ENCODE measurements around the gene CDK14.
"Not testable (repeated sequence)": the region's sequence is repeated elsewhere in the genome, so short reads cannot be mapped to it uniquely, and the experiment has no call there.

CDK14 gene

DNA sequence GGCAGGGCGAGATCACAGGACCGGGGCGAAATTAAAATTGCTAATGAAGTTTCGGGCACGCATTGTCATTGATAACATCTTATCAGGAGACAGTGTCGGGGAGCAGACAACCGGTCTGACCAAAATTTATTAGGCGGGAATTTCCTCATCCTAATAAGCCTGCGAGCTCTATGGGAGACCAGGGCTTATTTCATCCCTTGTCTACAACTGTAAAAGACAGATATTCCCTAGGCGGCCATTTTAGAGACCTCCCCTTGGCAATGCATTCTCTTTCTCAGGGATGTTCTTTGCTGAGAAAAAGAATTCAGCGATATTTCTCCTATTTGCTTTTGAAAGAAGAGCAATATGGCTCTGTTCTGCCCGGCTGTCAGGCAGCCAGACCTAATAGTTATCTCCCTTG lies 198.1 kb downstream of the CDK14 start:
- DNase-seq (ENCODE audit: low spot score), result not testable (repeated sequence)

DNA sequence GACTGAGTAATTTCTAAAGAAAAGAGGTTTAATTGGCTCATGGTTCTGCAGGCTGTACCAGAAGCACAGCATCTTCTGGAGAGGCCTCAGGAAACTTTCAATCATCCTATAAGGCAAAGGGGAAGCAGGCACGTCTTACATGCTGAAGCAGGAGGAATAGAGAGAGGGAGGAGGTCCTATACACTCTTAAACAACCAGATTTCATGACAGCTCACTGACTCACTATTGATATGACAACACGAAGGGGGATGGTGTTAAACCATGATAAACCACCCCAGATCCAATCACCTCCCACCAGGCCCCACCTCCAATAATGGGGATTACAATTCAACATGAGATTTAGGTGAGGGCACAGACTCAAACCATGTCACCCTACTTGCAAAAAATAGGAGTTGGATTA lies 201.5 kb downstream of the CDK14 start:
- DNase-seq (ENCODE audit: low spot score), result no peak

DNA sequence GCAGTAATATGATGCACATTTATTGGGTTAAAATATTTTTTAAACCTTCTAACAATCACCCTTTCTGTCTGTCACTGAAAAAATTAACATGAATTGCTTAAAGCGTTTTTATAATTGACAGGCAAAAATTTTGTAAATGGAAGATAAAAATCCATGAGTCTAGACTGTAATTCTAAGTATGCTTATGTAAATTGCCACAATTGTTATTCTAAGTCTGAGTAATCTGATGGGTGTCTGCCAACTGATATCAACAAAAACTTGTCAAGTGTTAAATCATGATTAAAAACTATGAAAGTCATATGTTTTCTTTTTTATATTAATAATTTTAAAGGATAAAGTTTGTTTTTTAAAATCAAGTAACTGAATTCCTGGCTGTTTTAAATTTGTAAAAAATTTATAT lies 208.2 kb downstream of the CDK14 start:
- no peak for DNase-seq (ENCODE audit: low spot score)

DNA sequence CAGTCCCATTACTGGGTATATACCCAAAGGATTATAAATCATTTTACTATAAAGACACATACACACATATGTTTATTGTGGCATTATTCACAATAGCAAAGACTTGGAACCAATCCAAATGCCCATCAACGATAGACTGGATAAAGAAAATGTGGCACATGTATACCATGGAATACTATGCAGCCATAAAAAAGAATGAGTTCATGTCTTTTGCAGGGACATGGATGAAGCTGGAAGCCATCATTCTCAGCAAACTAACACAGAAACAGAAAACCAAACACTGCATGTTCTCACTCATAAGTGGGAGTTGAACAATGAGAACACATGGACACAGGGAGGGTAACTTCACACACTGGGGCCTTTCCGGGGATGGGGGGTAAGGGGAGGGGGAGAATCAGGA lies 219.4 kb downstream of the CDK14 start:
- DNase-seq (ENCODE audit: low spot score), result not testable (repeated sequence)

DNA sequence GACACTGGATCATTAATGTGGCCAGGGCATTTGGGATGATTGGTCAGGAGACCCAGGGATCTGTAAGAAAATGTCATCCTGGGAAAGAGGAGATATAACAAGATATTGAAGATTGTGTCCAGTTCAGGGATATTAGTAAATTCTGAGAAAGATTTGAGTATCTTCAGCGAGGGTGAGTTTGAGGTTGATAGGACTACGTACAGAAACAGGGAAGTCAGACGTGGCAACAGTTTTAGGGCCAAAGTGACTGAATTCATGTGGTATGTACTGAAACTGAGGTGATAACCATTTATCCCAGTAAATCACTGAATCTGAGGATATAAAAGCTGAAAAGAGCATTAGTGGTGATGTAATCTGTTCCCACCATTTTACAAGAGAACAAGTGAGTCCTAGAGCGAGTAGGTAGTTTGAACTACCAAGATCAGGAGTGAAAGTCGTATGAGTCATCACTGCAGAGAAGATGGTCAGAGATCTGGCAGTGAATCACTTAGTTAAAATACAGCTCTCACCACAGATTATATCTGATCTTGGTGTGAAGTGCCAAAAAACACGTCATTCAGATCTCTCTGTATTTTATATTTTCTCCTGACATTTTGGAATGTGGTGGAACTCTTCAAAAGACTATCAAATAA lies 220.5 kb downstream of the CDK14 start:
- no peak for DNase-seq (ENCODE audit: low spot score)

DNA sequence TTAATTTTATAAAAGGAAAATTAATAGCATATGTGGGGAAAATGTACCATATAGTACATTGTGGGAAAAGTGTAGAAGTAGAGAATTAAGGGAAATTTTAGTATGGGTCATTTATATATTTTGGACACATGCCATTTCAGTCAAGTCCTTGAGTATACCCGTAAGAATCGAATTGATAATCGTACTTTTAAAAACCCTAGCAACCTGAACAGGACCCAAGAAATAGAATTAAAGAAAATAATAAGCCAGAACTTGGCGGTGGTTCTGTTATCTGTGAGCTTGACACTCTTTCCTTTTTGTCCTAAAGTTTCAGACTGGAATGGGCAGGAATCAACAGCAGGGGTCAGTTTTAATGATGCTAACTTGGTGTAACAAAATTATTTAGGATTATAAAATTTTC lies 221.0 kb downstream of the CDK14 start:
- DNase-seq (ENCODE audit: low spot score), result no peak

DNA sequence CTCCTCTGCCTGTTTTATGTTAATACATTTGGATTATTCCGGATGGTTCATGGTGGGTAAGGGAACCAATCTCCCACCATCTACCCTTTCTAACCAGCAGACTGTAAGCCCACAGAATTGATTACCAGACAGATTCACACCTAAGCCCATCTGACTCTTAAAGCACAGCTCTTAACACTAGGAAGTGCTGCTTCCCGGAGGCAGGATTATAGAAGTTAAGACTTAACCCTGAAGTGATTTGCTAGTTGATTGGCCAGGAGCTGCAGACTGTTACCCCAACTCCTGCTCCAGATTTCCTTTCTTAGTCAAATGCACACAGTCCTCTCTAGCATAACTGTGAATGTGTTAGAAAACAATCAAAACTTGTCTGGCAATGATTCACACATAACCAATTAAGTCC lies 221.7 kb downstream of the CDK14 start:
- no peak for DNase-seq (ENCODE audit: low spot score)

DNA sequence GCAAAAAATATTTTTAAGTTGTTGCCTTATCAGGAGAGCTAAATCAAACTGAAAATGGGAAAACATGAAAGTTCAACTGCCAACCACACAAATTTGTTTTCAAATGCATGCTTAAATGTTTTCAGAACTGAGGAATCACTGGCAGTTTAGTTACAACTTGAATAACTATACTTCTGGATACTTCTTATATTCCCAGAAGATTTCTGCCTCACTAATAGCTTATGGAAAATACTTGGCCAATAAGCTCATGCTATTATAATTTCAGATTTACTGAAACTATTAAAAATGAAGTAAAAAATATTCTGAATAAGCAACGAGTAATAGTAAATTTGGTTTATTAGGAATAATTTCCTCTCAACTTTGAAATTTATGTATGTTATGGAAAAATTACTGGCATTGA lies 222.2 kb downstream of the CDK14 start:
- no peak for DNase-seq (ENCODE audit: low spot score)

DNA sequence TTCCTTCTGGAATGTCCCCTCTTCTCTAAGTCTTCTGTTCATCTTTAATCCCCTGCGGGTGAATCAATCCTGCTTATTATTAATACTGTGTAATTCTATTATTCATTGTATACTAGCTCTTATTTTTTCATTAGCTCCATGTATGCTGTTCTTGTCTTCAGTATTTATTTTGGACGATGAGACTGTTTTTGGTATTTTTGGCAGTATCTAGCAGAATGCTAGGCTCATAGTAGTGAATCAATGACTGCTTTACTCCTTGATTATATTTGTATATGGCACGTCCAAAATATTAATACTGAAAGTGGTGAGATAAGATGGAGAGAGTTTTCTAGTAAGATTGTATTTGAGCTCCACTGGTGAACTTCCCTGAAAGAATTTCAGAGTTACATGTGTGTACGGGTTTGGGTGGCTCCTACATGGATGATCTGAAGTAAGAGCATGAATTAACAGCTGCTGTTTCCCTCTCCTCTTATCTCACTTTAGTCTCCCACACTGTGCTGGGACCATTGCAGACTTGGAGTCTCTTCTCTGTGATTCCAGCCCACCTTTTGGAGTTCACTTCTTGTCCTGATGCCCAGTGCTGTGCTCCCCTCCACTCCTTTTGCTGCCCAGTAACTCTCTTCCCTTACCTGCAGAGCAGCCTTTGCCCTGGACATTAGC lies 226.0 kb downstream of the CDK14 start:
- DNase-seq (ENCODE audit: low spot score), result no peak

DNA sequence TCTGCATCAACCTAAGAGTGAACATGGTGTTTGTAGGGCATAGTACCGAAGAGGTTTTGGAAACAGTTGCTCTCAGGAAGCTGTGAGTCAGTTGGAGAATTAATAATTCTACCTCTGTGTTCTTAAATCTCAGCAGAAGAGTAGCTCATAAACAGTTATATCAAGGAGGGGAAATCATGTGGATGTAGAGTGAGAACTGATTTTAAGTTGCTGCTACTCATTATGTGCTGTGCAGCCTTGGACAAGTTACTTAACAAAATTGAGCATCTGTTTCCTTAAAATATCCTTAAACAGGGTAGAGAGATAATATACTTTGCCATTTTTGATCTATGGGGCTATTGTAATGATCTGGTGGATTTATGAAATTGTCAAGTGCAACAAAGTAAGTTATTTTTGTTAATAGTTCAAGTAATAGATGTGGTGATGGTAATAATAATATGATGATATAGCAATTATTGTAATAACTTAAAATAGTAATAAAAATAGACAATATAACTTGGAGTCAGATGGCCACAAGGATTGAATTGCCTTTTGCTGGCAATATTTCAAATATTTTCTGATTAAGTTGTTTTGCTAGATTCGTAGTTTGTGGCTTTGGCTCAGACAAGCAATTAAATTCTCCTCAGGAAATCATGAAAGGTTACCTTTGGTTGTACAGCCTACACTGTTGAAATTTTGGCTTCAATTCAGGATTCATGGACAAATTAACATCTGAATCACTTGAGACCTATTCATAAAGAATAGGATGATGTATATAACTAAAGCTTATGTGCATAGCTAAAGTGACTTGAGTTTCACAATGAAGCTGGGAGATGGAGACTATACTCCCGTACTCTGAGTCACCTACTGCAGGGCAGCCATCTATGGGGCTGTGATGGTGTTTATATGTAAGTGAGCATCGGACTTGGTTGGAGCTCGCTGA lies 228.5 kb downstream of the CDK14 start:
- DNase-seq (ENCODE audit: low spot score), result no peak

DNA sequence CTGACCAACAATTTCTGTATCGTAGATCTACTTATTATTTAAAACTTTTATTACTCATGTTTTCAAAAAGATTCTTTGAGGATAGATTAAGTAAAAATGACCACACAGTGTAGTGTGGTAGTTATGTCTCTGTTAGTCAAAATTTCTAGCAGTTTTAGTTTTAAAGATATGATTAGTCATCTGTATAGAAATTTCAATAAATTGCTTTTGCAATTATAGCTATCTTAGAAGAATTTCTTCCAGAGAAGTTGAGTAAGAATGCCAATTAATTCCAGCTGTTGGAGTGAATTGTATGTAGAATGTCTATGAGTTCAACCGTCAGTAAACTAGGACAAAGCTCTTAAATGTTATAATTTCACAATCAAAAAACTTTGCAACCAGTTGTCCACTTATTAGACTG lies 229.7 kb downstream of the CDK14 start:
- DNase-seq (ENCODE audit: low spot score), result no peak

DNA sequence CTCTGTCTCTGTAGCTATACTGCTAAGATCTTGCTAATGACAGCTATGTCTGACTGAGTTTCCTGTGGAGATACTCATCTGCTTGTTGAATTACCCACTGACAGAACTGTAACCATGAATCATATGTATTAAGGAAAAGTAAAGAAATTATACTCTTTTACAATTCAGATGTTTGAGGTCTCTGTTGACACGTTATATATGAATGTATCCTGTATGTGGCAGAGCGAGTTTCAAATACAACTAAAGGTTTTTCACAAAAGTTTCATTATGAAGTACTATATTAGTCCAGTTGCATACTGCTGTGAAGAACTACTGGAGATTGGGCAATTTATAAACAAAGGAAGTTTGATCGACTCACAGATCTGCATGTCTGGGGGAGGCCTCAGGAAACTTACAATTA lies 232.5 kb downstream of the CDK14 start:
- DNase-seq (ENCODE audit: low spot score), result no peak

DNA sequence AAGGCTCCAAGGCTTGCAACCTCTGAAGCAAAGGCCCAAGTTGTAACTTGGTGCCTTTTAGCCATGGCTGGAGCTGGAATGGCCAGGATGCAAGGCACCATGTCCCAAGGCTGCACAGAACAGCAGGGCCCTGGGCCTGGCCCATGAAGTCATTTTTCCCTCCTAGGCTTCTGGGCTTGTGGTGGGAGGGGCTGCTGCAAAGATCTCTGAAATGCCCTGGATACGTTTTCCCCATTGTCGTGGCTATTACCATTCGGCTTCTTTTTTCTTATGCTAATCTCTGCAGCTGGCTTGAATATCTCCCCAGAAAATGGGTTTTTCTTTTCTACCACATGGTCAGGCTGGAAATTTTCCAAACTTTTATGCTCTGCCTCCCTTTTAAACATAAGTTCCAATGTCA lies 234.2 kb downstream of the CDK14 start:
- no peak for DNase-seq (ENCODE audit: low spot score)

DNA sequence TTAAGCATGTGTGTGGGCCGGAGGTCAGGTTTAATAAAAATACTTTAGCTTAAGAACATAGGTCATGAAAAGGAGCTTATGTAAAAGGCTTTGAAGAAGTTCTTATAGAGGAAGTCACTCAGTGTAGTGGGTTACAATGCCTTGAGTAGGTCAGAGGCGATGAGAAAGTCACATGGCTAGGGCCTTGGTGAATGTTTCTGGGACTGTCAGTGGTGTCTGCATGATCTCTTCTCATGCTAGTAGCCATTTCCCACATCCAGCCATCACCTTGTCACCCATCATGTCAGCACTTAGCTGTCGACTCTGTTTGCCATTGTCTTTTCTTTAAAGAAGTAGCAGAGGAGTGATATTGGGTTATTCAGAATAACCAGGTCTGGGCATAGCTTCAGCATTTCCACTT lies 236.6 kb downstream of the CDK14 start:
- DNase-seq (ENCODE audit: low spot score), result no peak

DNA sequence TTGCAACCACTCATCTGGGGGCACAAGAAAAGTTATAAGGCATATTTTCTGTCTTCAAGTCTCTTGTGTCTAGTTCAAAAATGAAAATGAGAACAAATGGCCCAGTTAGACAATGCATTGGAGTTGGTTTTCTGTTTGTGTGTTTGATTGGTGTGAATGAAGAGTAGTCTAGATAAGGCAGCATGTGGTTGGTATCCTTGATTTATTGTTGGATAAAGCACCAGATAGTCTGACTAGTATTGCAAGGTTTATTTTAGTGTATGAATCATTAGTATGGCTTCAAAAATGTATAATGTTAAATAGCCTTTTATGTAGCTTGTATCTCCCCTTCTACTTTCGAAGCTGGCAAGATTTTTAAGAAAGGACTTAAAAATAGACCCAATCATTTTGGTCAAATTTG lies 237.3 kb downstream of the CDK14 start:
- DNase-seq (ENCODE audit: low spot score), result no peak

DNA sequence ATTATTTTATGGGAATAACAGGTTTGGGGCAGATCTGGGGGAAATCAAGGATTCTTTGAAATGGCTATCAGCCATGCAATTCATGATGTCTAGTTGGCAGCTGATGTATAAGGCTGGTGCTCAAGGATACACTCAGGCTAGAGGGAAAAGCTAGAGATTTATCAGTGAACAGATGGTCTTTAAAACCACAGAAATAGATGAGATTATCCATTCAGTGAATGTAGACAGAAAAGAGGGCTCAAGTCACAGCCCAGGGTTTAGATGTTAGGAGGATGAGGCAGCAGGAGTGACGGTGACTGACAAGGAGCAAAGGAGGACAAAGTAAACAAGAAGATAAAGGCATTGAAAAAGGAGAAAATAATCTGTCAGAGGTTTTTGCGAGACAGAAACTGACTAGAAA lies 238.7 kb downstream of the CDK14 start:
- DNase-seq (ENCODE audit: low spot score), result no peak

DNA sequence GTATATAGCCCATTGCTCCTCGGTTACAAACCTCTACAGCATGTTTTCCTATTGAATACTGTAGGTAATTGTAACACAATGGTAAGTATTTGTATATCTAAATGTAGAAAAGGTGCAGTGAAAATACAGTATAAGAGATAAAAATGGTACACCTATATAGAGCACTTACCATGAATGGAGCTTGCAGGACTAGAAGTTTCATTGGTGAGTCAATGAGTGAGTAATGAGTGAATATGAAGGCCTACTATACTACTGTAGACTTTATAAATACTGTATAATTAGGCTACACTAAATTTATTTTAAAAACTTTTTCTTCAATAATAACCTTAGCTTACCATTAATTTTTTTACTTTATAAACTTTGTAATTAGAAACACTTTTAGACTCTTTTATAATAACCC lies 239.7 kb downstream of the CDK14 start:
- DNase-seq (ENCODE audit: low spot score), result no peak

DNA sequence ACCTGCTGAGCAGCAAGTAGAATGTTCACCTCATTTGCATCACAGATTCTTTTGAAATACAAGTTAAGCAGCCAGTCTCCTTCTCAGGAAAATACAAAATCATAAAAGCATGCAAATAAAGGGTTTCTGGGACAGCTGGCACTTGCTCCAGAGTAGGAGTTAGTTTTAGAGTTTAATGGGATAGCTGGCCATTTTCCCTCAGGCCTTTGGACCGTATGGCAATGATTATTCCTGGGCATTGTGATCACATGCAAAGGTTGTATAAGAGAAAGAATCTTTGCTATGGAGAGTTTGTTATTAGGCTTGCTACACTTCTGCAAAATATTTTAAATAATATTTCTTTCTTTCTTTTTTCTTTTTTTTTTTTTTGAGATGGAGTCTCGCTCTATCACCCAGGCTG lies 240.8 kb downstream of the CDK14 start:
- DNase-seq (ENCODE audit: low spot score), result no peak

DNA sequence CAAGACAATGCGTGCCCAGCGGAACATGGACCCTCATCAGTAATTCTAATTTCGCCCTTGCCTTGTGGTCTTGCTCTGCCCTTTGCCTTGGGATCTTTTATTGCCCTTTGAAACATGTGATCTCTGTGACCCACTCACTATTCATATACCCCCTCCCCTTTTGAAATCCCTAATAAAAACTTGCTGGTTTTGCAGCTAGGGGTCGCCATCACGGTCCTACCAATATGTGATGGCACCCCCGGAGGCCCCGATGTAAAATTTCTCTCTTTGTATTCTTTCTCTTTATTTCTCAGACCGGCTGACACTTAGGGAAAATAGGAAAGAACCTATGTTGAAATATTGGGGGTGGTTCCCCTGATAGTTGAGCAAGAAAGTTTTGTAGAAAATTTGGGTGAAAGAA lies 242.7 kb downstream of the CDK14 start:
- DNase-seq (ENCODE audit: low spot score), result no peak

DNA sequence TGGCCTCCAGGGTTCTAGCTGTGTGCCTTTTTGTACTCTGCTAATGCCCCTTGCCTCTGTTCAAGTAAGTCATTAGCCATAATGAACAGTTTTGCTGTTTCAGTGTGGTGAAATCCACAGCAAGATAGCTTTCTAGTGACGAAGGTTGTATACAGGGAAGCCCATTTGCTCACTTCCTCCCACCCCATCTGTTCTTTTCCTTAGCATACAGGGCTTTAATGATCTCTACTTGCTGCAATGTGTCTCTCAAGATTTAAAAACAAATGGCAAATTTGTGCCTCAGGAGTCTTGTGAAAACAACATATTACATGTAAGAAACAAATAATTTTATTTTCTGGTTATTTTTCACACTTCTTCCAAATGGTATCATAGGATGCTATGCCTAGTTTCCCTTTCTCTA lies 243.2 kb downstream of the CDK14 start:
- no peak for DNase-seq (ENCODE audit: low spot score)

DNA sequence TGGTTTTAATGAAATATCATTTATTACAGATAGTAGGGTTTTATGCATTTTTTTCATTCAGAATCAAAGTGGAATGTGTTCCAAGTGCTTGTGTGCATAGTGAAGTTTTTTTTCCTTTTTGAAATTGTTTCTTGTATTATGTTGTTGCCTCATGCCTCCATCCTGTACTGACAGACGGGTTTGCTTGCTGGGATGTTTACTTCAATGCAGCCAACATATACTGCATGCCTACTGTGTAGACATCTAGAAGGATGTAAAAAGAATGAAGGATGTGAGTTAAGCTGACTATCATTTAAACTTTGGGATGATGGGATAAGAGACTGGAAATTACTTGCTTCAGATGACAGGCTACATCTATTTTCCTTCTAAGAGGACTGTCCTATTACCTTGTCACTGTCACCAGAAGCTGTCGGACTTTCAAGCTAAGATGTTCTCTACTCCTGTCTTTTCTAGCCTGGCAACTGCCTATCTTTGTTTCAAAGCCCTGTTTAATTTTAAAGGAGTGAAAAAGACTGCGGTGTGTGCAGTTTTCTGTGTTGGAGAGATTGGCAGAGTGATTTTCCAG lies 243.7 kb downstream of the CDK14 start:
- DNase-seq (ENCODE audit: low spot score), result no peak

DNA sequence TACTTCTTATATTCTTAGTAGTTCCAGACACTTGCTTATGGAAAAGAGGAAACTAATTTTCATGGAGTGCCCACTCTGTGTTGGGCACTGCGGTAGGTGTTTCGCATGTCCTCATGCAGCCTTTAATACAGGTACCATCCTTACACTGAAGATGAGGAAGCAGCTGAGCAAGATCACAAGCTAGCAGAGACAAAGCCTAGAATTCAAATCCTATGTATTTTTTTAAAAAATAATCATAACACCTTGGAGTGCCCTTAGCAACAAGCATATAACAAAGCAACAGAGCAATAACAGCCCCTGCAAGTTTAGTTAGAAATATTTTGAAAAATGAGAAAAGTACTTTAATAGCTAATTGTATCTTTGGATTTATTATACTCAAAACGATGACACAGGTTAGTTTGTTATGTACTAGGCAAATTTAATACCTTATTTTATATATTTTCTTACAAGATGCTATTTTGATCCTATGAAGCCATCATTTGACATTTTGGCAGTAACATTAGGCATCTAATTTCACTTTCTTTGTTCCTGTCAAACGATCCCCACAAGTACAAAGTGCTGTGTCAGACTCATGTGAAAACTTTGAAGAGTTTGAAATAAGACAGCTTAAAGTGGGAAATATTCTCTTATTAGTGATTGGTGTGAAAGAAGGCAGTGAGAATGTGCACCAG lies 245.8 kb downstream of the CDK14 start:
- no peak for DNase-seq (ENCODE audit: low spot score)

All from hematopoietic multipotent progenitor cell treated with erythropoietin and hydrocortisone succinate and interleukin-3 and kit ligand, for 17 days (in vitro differentiated cells).